Sigmoid colon (tissue), 7 donors: Measurements from ENCODE around the gene LTO1. TPM values are rescaled to one million over a fixed set of nuclear protein-coding genes. Genes with fewer than 3 reads are reported as not detected.

Source experiments
- DNase-seq: peaks from one replicate; pipeline ENCODE4 v3.0.0-alpha.2; 2019
- H3K27ac ChIP-seq, 4 donors: fragments of 200-600 bp; sonication (generic); one replicate each; pipeline ENCODE4 v1.5.1; 2016 to 2019; ENCODE audit warnings: mild to moderate bottlenecking in 1 of 4
- H3K27me3 ChIP-seq, 3 donors: fragments of 200-600 bp; sonication (generic); one replicate each; pipeline ENCODE4 v1.5.1; 2019; ENCODE audit warnings: mild to moderate bottlenecking in 1 of 3
- H3K36me3 ChIP-seq, 4 donors: fragments of 200-600 bp; sonication (generic); one replicate each; pipeline ENCODE4 v1.5.1; 2016 to 2019
- H3K4me1 ChIP-seq, 4 donors: fragments of 200-600 bp; sonication (generic); one replicate each; pipeline ENCODE4 v1.5.1; 2017 to 2019
- H3K4me3 ChIP-seq, 4 donors: fragments of 200-600 bp; sonication (generic); one replicate each; pipeline ENCODE4 v1.5.1; 2017 to 2019; ENCODE audit warnings: mild to moderate bottlenecking in 2 of 4, moderate library complexity in 1 of 4
- H3K9me3 ChIP-seq, 4 donors: fragments of 200-600 bp in 3 of 4; sonication (generic) in 3 of 4; one replicate each; pipeline versions ENCODE4 v1.5.1 to v1.6.1; 2013 to 2019
- EP300 ChIP-seq, 4 donors: sonication (generic); formaldehyde crosslinking; IDR thresholded peaks; one replicate each; pipeline ENCODE4 v1.6.1; 2017; ENCODE audit warnings: antibody characterized with exemption in 4 of 4
- POLR2A ChIP-seq, 2 donors: fragments of 450-650 bp; IDR thresholded peaks; one replicate each; pipeline ENCODE4 v1.6.1; 2016; ENCODE audit warnings: antibody characterized with exemption in 2 of 2, mild to moderate bottlenecking in 2 of 2, moderate library complexity in 2 of 2
- POLR2AphosphoS5 ChIP-seq, 4 donors: sonication (generic); formaldehyde crosslinking; IDR thresholded peaks; one replicate each; pipeline ENCODE4 v1.6.1; 2017; ENCODE audit warnings: antibody characterized with exemption in 4 of 4
- WGBS, 2 donors: extraction: QIAGEN DNeasy Blood & Tissue Kit; methylation state at CpG; one replicate each; pipeline ENCODE4 v1.1.7; 2013; 5-methylcytosine and 5-hydroxymethylcytosine counted together
- intact Hi-C: fragments of 100-400 bp; cut with DNase I; formaldehyde crosslinking; loops from one replicate; pipeline ENCODE4 v1.15.1; 2023
- polyA plus RNA-seq, 3 donors: library from polyadenylated mRNA; stranded (reverse); fragments of 200-250 nt; gene quantifications; one replicate each; pipeline ENCODE4 v1.2.3, GENCODE V29; 2013
- total RNA-seq, 4 donors: library from RNA; depleted of rRNA; stranded (reverse); fragments of >200 nt; gene quantifications; one replicate each; pipeline ENCODE4 v1.1.0, GENCODE V29; 2016
- TF ChIP-seq, protein P1 (sequence below), 4 experiments: fragments of 450-650 bp in 3 of 4; fragments of 200-600 bp in 1 of 4; IDR thresholded peaks; one replicate each; pipeline ENCODE4 v1.5.1; 2016 to 2019; ENCODE audit warnings: antibody characterized with exemption in 4 of 4, mild to moderate bottlenecking in 3 of 4, moderate library complexity in 2 of 4
- donor health status: healthy with polysubstance abuse.
- donor health status: Bipolar disorder and iron deficiency.
- donor health status: healthy.

LTO1 gene
- total and polyA plus RNA-seq, 7 donors: 12.0 to 42.9 (median 20.2) TPM

- DNase-seq: peak; percentile 57
- peaks cover 0 to 10% (median 3%) of the 10 kb centered on the region in 4 donors for H3K4me1 ChIP-seq
- no peak overlapping the region for H3K27ac ChIP-seq
- no peak overlapping the region for H3K4me3 ChIP-seq
- no peaks in the 10 kb centered on the region for H3K27me3 ChIP-seq
- 19 to 68% methylated on average over 27 of the region's 27 CpGs for WGBS, 2 donors
- no peaks in the 10 kb centered on the region for H3K9me3 ChIP-seq
- intact Hi-C loops: no loop called here
- H3K36me3 ChIP-seq: peaks cover 0 to 46% (median 3%) of the 10 kb centered on the region in 4 donors
- TF ChIP-seq EP300 (IDR thresholded peaks at IDR 0.05) (no peak), POLR2A (IDR thresholded peaks at IDR 0.05) (no peak), POLR2AphosphoS5 (IDR thresholded peaks at IDR 0.05) (no peak)
- TF ChIP-seq, protein P1, sequence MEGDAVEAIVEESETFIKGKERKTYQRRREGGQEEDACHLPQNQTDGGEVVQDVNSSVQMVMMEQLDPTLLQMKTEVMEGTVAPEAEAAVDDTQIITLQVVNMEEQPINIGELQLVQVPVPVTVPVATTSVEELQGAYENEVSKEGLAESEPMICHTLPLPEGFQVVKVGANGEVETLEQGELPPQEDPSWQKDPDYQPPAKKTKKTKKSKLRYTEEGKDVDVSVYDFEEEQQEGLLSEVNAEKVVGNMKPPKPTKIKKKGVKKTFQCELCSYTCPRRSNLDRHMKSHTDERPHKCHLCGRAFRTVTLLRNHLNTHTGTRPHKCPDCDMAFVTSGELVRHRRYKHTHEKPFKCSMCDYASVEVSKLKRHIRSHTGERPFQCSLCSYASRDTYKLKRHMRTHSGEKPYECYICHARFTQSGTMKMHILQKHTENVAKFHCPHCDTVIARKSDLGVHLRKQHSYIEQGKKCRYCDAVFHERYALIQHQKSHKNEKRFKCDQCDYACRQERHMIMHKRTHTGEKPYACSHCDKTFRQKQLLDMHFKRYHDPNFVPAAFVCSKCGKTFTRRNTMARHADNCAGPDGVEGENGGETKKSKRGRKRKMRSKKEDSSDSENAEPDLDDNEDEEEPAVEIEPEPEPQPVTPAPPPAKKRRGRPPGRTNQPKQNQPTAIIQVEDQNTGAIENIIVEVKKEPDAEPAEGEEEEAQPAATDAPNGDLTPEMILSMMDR (IDR thresholded peaks at IDR 0.05): no peak
These were observed 20.3 kb downstream of the LTO1 start for GRCh38 chr11:69654660-69655478.

DNA sequence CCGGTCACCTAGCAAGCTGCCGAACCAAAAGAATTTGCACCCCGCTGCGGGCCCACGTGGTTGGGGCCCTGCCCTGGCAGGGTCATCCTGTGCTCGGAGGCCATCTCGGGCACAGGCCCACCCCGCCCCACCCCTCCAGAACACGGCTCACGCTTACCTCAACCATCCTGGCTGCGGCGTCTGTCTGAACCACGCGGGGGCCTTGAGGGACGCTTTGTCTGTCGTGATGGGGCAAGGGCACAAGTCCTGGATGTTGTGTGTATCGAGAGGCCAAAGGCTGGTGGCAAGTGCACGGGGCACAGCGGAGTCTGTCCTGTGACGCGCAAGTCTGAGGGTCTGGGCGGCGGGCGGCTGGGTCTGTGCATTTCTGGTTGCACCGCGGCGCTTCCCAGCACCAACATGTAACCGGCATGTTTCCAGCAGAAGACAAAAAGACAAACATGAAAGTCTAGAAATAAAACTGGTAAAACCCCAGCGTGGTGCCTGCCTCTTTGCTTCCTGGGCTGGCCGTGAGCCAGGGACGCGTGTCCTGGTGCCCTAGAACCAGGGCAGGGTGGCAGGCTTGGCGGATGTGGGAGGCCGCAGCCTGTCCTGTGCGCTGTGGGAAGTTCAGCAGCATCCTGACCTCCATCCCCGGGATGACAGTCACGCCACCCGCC is 21.0 kb downstream of the LTO1 start:
- intact Hi-C loops: no loop called here
- WGBS, 2 donors: 77 to 85% methylated on average over 38 of the region's 38 CpGs
- H3K9me3 ChIP-seq: no peaks in the 10 kb centered on the region
- DNase-seq: peak; percentile 60
- no peaks in the 10 kb centered on the region for H3K27me3 ChIP-seq
- H3K36me3 ChIP-seq: peaks cover 0 to 52% (median 3%) of the 10 kb centered on the region in 4 donors
- H3K27ac ChIP-seq: no peak overlapping the region
- H3K4me1 ChIP-seq: peaks cover 0 to 10% (median 3%) of the 10 kb centered on the region in 4 donors
- TF ChIP-seq EP300 (IDR thresholded peaks at IDR 0.05): no peak
- TF ChIP-seq, protein P1 (IDR thresholded peaks at IDR 0.05): no peak
- no peak for TF ChIP-seq POLR2AphosphoS5 (IDR thresholded peaks at IDR 0.05)
- no peak for TF ChIP-seq POLR2A (IDR thresholded peaks at IDR 0.05)
- H3K4me3 ChIP-seq: no peak overlapping the region

DNA sequence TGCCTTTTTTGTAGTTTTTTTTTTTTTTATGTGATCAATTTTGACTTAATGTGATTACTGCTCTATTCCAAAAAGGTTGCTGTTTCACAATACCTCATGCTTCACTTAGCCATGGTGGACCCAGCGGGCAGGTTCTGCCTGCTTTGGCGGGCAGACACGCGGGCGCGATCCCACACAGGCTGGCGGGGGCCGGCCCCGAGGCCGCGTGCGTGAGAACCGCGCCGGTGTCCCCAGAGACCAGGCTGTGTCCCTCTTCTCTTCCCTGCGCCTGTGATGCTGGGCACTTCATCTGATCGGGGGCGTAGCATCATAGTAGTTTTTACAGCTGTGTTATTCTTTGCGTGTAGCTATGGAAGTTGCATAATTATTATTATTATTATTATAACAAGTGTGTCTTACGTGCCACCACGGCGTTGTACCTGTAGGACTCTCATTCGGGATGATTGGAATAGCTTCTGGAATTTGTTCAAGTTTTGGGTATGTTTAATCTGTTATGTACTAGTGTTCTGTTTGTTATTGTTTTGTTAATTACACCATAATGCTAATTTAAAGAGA is 21.7 kb downstream of the LTO1 start:
- H3K36me3 ChIP-seq: peaks cover 0 to 59% (median 3%) of the 10 kb centered on the region in 4 donors
- no peak overlapping the region for H3K27ac ChIP-seq
- no peak for TF ChIP-seq POLR2A (IDR thresholded peaks at IDR 0.05)
- no peak for TF ChIP-seq EP300 (IDR thresholded peaks at IDR 0.05)
- TF ChIP-seq POLR2AphosphoS5 (IDR thresholded peaks at IDR 0.05): no peak
- TF ChIP-seq, protein P1 (IDR thresholded peaks at IDR 0.05): no peak
- H3K27me3 ChIP-seq: no peaks in the 10 kb centered on the region
- 91 to 93% methylated on average over 23 of the region's 23 CpGs for WGBS, 2 donors
- H3K4me1 ChIP-seq: peaks cover 0 to 9% (median 3%) of the 10 kb centered on the region in 4 donors
- DNase-seq: no peak
- H3K9me3 ChIP-seq: no peaks in the 10 kb centered on the region
- H3K4me3 ChIP-seq: no peak overlapping the region
- intact Hi-C loops: no loop called here

GRCh38 chr11:69652999-69653398 is 22.2 kb downstream of the LTO1 start:
- intact Hi-C loops: no loop called here
- TF ChIP-seq, protein P1 (IDR thresholded peaks at IDR 0.05): no peak
- no peak for TF ChIP-seq POLR2AphosphoS5 (IDR thresholded peaks at IDR 0.05)
- TF ChIP-seq EP300 (IDR thresholded peaks at IDR 0.05): no peak
- TF ChIP-seq POLR2A (IDR thresholded peaks at IDR 0.05): no peak
- H3K36me3 ChIP-seq: peaks cover 0 to 64% (median 3%) of the 10 kb centered on the region in 4 donors
- H3K4me1 ChIP-seq: peaks cover 0 to 4% (median 2%) of the 10 kb centered on the region in 4 donors
- no peak overlapping the region for H3K4me3 ChIP-seq
- 80 to 83% methylated on average over 11 of the region's 11 CpGs for WGBS, 2 donors
- H3K27ac ChIP-seq: no peak overlapping the region
- H3K27me3 ChIP-seq: no peaks in the 10 kb centered on the region
- no peak for DNase-seq
- H3K9me3 ChIP-seq: no peaks in the 10 kb centered on the region
